Gastrocnemius medialis (tissue), 4 donors: ENCODE data around the gene TBCD.

Experiments used
- POLR2A ChIP-seq, 2 donors: fragments of 450-650 bp; IDR thresholded peaks; one replicate each; pipeline ENCODE4 v1.6.1; 2017; ENCODE audit warnings: antibody characterized with exemption in 2 of 2, mild to moderate bottlenecking in 2 of 2, moderate library complexity in 2 of 2
- TF ChIP-seq, protein P1 (sequence below), 5 experiments: fragments of 450-650 bp in 3 of 5; fragments of 200-600 bp in 2 of 5; sonication (generic) in 2 of 5; IDR thresholded peaks in 4 of 5; conservative IDR thresholded peaks in 1 of 5; 1 replicate in 4 of 5; 2 replicates in 1 of 5; pipeline ENCODE4 v1.5.1; 2016 to 2019; ENCODE audit warnings: antibody characterized with exemption in 5 of 5, mild to moderate bottlenecking in 3 of 5, moderate library complexity in 3 of 5

DNA sequence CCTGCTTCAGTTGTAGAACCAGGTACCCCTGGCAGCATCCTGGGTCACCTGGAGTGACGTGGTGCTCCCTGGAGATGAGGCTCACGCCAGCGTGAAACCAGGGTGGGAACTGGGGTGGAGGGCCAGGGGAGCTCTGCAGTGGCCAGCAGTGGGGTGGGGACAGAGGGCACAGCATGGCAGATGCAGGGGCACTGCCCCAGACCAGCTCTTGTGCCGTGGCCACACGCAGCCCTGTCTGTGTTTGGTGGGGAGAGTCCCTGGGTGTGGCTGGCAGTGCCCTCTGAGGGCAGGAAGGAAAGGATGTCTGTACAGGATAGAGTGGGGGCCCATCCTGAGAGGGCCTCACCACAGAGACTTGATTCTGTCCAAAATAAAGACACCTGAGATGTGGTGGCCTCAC, 63.5 kb downstream of the TBCD start:
- TF ChIP-seq POLR2A (IDR thresholded peaks at IDR 0.05), result no peak
- TF ChIP-seq, protein P1, sequence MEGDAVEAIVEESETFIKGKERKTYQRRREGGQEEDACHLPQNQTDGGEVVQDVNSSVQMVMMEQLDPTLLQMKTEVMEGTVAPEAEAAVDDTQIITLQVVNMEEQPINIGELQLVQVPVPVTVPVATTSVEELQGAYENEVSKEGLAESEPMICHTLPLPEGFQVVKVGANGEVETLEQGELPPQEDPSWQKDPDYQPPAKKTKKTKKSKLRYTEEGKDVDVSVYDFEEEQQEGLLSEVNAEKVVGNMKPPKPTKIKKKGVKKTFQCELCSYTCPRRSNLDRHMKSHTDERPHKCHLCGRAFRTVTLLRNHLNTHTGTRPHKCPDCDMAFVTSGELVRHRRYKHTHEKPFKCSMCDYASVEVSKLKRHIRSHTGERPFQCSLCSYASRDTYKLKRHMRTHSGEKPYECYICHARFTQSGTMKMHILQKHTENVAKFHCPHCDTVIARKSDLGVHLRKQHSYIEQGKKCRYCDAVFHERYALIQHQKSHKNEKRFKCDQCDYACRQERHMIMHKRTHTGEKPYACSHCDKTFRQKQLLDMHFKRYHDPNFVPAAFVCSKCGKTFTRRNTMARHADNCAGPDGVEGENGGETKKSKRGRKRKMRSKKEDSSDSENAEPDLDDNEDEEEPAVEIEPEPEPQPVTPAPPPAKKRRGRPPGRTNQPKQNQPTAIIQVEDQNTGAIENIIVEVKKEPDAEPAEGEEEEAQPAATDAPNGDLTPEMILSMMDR (IDR thresholded peaks at IDR 0.05 in 4 of 5, conservative IDR thresholded peaks at IDR 0.05 in 1 of 5), result no peak
